ENCODE results near the gene TEKT5.
"Not testable (repeated sequence)": the region's sequence is repeated elsewhere in the genome, so short reads cannot be mapped to it uniquely, and the experiment has no call there.

Gene TEKT5

DNA sequence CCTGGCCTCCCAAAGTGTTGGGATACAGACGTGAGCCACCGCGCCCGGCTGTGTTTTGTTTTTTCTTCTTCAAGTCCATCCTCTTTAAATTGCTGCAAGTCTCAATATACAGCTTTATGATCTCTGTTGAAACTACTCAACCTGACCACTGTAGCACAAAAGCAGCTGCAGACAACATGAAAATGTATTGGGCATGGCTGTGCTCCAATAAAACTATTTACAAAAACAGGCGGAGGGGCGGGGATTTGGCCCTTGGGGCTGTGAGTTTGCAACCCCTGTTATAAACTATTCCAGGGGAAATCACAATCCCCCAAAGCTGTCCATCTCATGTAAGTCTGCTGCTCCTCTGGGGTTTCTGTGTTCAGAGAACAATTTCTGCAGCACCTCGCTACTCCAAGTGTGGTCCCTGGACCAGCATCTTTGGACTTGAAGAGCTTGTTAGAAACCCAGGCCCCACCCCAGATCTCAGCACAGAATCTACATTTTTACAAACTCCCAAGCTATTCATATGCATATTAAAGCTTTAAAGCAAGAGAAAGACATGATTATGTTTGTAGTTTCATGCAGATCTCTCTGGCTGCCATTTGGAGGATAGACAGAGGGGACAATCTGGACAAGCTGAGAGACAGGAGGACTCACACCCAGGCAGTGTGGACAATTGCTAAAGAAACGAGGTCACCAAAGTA, 33.6 kb downstream of the TEKT5 start:
- DNase-seq (ENCODE audit: low read depth in 1 of 2, low spot score in 1 of 2): no peak

DNA sequence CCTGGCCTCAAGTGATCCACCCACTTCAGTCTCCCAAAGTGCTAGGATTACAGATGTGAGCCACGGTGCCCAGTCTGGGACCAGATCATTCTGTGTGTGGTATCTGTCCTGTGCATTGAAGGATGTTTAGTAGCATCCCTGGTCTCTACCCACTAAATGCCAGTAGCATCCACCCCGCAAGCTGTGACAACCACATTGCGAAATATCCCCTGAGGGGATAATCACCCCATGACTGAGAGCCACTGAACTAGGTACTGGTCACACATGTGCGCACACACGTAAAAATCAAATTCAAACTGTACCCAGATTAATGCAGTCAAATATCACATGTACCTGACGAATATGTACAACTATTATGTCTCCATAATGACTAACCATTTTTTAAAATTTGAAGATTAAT, 35.8 kb downstream of the TEKT5 start:
- no peak for DNase-seq (ENCODE audit: low read depth in 1 of 2, low spot score in 1 of 2)

DNA sequence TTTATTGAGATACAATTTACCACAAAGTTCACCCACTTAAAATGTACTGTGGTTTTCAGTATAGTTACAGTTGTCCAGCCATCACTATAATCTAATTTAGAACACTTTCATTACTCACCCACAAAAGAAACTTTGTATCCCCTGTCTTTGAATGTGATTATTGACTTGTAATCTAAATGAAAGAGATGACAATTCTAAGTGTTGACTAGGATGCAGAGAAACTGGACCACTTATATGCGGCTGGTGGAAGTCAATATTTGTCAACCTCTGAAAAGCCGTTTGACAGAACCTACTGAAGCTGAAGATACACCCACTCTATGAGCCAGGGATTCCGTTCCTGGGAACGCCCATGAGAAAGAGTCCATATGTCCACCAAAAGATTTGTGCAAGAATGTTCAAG, 36.8 kb downstream of the TEKT5 start:
- no peak for DNase-seq (ENCODE audit: low read depth in 1 of 2, low spot score in 1 of 2)

DNA sequence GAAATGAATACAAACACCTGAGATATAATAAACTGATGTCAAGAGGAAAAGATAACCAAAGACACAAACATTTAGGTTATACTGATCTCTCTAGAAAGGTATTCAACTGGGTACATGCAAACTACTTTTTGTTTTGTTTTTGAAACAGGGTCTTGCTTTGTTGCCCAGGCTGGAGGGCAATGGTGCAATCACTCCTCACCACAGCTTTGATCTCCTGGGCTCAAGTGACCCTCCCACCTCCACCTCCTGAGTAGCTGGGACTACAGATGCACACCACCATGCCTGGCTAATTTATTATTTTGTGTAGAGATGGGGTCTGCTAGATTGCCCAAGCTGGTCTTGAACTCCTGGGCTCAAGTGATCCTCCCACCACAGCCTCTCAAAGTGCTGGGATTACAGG, 38.1 kb downstream of the TEKT5 start:
- DNase-seq (ENCODE audit: low read depth in 1 of 2, low spot score in 1 of 2): no peak

DNA sequence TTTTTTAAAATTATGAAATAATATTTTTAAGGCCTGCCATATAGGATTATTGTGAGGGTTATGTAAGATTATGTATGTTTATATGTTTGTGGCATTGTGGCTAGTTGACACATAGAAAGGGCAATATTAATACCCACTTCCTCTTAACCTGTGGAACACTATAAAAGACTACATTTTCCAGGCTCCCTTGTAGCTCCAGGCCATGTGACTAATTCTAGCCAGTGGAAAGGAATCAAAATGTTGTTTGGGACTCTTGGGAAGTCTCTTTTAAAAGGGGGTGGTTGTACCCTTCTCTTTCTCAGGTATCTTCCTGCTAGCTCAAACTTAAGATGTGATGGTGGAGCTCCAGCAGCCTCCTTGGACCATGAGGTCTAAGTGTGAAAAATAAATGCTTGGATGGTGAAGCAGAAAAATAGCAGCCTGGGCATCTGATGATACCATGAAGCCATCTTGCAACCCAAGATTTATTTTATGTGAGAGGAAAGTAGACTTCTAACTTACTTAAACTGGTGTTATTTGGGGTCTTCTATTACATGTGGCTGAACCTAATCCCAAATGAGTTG, 39.2 kb downstream of the TEKT5 start:
- no peak for DNase-seq (ENCODE audit: low read depth in 1 of 2, low spot score in 1 of 2)

DNA sequence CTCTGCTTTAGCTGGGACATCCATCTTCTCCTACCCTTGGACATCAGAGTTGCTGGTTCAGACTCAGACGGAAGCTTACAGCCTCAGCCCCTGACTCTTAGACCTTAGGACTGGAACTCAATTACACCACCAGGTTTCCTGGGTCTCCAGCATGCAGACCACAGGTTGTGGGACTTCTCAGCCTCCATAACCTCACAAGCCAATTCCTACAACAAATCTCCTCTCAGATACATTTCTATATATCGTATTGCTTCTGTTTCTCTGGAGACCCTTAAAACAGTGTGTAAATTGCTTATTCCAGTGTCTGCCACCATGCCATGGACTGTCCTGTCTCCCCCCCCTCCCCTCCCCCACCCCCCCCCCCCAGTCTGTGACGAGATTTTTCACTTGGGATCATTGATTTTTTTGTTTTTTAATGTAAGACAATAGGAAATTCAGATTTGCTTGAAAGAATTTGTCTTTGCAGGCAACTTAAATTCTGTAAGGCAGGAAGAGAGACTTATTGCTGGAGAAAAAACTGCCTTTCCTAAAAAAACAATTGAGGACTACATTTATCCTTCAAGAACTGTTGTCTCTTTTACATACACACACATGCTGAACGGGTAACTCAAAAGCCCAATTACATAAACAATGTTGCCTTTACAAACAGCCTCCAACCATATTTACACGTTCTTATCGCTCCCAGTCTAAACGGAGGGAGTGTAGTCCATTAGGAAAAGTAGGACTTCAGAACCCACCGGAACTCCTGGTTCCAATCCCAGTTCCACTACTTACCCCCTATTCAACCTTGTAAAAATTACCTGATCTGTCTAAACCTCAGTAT, 39.9 kb downstream of the TEKT5 start:
- DNase-seq (ENCODE audit: low read depth in 1 of 2, low spot score in 1 of 2): no peak

DNA sequence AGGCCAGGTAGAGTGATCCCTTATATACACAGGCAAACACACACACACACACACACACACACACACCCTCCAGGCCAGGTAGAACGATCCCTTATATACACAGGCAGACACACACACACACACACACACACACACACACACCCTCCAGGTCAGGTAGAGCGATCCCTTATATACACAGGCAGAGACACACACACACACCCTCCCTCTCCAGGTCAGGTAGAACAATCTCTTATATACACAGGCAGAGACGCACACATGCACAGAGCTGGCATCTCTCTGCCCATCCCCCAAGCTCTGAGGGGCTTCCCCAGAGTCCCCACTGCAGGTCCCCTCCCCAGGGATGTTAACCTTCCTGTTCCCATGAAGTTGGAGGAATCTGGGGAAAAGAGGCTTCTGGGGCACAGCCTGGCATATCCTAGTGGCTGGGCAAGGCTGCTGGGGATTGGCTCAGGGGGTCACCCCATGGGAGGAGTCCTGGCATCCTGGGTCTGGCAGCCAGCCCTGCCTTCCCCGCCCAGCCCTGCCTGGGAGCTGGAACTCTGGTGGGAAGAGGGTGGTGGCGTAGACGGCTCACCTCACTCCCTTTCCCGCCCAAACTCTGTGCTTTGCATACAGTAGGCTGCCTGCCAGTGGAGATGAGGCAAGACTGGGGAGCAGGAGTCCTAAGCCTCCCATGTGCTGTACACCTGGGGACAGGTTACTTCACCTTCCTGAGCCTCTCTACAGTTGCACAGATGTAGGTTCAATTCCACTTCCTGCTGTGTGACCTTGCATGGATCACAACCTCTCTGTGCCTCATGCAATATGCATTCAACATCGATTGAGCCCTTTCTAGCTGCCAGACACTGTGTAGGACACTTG, 41.8 kb downstream of the TEKT5 start:
- no peak for DNase-seq (ENCODE audit: low read depth in 1 of 2, low spot score in 1 of 2)

DNA sequence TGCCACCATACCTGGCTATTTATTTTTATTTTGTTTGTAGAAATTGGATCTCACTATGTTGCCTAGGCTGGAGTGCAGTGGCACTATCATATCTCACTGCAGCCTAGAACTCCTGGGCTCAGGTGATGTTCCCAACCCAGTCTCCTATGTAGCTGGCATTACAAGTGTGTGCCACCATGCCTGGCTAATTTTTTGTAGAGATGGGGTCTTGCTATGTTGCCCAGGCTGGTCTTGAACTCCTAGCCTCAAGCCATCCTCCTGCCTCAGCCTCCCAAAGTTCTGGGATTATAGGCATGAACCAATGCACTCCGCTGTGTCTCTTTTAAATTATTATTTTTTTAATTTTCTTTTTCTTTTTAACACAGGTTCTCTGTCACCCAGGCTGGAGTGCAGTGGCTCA, 45.6 kb downstream of the TEKT5 start:
- not testable (repeated sequence) for DNase-seq (ENCODE audit: low read depth in 1 of 2, low spot score in 1 of 2)

DNA sequence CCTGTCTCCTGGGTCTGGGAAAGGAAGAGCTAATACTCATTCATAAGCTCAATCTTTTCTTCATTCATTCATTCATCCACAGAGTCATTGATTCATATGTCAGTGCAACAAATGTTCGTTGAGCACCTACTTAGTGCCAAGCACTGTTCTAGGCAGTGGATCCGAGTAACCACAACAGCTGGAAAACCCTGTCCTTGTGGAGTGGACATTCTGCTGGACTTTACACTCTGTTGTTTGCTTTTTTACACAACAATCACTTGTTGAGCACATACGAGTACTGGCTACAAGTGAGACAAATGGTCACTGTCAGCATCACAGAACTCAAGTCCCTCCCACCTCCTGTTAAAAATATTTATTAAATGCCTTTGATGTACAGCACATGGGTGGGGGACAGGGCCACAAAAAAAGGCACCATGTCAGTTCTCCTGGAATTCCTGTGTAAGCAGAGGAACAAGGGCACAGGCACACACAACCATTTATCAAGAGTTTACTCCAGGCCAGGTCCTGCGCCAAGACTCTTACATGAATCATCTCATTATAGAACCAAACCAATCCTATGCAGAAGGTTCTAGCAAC, 46.9 kb downstream of the TEKT5 start:
- no peak for DNase-seq (ENCODE audit: low read depth in 1 of 2, low spot score in 1 of 2)

DNA sequence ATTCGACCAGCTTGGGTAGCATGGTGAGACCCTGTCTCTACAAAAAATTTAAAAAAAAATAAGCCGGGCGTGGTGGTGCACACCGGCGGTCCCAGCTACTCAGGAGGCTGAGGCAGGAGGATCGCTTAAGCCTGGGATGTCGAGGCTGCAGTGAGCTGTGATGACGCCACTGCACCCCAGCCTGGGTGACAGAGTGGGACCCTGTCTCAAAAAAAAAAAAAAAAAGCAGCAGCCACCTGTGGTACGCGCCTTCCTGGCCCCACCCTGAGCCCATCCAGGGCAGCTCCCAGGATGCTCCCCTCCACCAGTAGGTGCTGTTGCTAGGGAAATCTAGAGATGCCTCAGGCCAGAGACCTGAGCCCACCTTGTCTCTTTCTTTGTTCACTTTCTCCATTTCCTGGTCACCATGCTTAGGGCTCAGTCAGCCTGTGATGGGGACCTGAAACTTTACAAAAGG, 47.4 kb downstream of the TEKT5 start:
- no peak for DNase-seq (ENCODE audit: low read depth in 1 of 2, low spot score in 1 of 2)

DNA sequence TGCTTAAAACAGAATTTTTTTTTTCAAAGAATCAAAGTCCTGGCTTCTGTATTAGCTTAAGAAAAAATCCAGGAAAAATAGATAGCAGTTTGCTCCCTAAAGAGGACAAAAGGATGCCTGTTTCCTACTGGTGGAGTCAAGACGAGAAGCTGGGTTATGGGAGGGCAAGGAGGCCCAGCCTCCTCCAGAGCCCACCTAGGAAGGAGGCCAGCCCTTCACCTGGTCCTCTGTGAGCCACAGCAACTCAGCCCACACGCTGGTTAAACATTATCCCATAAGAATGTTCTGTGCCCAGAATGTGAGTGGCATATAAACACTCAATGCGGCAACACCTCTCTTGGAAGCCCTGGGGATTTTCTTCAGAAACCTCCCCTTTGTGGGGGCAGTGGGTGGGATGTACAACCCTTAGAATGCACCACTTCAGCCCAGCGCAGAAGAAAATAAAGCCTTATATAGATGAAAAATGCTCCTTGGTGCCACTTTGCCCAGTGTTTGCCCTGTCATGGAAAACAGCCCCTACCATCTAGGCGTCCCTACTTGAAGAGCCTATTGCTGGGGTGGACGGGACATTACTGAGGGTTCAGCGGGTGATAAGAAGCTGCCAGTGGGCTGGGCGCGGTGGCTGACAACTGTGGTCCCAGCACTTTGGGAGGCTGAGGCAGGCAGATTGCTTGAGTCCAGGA, 48.0 kb downstream of the TEKT5 start:
- DNase-seq (ENCODE audit: low read depth in 1 of 2, low spot score in 1 of 2): no peak

DNA sequence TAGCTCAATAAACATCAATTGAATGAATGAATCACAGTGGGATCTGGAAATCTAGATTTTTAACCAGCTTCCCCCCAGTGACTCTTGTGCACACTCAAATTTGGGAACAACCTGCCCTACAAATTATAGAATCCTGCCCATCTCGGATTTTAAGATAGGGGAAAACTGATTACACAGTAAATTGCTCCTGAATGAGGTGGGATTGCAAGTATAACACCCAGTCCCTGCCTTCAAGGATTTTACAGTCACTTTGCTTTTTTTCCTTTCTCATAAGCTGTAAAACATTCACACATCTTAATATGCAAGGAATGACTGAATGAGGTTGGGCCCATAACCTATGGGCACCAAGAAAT, 48.5 kb downstream of the TEKT5 start:
- no peak for DNase-seq (ENCODE audit: low read depth in 1 of 2, low spot score in 1 of 2)

DNA sequence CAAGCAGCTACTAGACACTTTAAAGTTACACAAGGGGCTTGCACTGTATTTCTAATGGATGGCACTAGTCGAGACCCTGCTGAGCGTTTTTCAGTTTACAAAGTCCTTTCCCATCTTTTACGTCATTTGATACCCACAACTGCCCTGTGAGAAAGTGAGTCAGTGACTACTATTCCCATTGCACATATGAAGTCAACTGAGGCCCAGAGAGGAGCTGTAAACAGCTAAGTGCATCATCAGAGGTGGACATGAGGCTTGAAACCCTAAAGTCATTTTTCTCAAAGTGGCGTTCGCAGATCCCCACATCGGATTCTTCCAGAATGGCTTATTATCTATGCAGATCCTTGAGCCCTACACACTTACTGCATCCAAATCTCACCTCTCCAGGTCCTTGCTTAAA, 50.6 kb downstream of the TEKT5 start:
- DNase-seq (ENCODE audit: low read depth in 1 of 2, low spot score in 1 of 2): no peak

DNA sequence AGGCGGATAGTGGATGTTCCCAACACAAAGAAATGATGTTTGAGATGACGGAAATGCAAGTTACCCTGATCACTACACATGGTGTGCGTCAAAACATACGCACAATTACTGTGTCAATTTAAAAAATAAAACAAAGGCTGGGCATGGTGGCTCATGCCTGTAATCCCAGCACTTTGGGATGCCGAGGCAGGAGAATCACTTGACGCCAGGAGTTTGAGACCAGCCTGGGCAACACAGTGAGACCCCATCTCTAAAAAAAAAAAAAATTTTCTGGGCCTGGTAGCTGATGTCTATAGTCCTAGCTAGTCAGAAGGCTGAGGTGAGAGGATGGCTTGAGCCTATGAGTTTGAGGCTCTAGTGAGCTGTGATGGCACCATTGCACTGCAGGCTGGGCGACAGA, 51.8 kb downstream of the TEKT5 start:
- DNase-seq (ENCODE audit: low read depth in 1 of 2, low spot score in 1 of 2): no peak

DNA sequence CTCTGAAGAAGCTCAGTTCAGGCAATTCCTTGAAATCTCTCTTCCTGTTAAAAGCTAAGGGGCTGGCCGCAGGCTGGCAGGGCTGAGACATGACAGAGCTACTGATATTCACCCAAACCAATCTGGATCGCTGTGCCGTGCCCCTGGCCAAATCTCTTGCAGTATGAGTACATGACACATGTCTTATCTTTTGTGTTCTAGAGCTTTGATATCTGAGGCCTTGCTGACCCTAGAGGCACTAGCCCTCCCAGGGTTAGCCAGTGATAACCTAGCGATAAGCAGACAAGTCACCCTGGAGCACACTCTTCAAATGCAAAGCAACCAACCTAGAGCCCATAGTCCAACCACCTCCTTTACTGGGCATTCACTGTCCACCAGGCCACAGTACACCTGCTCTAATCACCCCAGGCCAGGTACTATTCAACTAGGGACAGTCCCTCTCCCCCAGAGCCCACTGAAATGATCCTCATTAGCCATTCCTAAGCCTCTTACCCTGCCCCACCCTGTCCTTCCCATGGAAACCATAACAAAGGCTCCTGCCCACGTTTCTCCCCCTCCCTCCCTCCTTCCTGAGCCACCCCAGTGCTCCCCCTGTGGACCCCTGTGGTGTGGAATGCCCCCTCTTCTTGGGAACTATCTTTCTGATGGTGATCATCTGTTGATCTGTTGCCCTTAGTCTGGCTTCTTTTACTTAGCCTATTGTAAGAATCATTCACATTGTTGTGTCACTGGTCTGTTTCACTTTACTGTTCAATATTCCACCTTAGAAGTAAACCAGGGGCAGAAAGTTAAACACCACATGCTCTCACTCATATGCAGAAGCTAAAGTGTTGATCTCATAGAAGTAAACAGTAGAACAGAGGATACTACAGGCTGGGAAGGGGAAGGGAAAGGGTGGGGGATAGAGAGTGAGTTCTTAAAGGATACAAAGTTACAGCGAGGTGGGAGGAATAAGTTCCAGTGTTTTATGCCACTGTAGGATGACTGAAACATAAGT, 52.5 kb downstream of the TEKT5 start:
- no peak for DNase-seq (ENCODE audit: low read depth in 1 of 2, low spot score in 1 of 2)

DNA sequence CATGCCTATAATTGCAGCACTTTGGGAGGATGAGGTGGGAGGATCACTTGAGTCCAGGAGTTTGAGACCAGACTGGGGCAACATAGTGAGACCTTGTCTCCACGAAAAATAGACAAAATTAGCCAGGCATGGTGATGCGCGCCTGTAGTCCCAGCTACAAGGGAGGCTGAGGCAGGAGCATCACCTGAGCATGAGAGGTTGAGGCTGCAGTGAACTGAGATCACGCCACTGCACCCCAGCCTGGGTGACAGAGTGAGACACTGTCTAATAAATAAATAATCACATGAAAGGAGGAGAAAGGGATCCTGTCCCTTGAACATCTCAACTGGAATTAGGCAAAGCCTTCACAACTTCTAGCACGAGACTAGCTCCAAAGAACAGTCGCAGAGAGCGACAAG, 53.2 kb downstream of the TEKT5 start:
- no peak for DNase-seq (ENCODE audit: low read depth in 1 of 2, low spot score in 1 of 2)

DNA sequence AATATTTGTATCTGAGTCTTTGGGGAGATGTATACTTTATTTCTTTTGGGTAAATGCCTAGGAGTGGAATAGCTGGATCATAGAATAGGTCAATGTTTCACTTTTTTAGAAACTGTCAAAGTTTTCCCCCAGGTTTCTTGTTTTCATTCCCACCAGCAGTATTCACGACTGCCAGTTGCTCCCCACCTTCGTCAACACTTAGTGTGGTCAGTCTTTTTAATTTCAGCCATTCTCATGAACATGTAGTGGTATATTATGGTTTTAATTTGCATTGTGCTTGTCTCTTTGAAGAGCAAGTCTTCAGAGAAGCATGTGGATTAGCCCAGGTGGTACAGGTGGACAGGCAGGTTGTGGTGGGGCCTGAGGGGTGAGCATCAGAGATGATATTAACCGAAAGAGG, 53.8 kb downstream of the TEKT5 start:
- DNase-seq (ENCODE audit: low read depth in 1 of 2, low spot score in 1 of 2): no peak

DNA sequence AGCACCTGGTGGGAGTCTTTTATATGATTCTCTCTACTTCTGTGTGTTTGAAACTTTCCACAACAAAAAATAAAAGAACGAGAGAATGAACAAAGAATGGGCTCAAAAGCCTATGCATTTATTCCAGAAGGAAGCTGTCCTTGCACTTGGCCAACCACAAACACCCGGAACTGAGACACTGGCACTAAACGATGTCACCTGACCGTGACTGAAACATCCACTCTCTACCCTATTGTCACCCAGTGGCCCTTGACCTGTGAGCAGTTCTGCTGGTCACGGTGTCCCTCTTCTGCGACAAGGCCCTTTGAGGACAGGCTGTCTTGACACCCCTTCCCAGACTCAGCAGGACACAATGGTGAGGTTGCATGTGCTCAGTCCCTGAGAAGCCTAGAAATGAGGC, 56.6 kb downstream of the TEKT5 start:
- DNase-seq (ENCODE audit: low read depth in 1 of 2, low spot score in 1 of 2): no peak

DNA sequence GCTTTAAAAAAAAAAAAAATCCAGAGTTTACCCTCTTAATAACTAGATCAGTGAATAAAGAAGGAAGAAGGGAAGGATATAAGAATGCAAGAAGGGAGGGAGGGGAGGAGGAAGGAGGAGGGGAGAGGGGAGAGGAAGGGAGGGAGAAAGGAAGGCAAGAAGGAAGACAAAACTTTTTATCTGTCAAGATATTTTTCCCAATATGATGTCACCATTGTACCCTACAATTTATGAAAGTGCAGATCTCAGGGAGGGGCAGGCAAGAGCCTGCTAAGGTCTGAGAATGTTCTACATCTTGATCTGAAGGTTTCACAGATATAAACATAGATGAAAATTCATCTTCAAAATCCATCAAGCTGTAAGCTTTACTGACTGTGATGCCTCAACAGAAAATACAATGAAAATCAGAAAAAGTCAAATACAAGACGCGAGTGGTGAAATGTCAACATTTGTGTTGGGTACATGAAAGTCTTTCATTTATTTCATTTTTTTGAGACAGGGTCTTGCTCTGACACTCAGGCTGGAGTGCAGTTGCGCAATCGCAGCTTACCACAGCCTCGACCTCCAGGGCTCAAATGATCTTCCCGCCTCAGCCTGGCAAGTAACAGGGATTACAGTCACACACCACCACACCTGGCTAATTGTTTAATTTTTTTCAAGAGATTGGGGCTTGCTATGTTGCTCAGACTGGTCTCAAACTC, 57.2 kb downstream of the TEKT5 start:
- no peak for DNase-seq (ENCODE audit: low read depth in 1 of 2, low spot score in 1 of 2)

Measured in stimulated activated CD4-positive, alpha-beta T cell treated with anti-CD3 and anti-CD28 coated beads, Interleukin-15, amount 100 ng/mL, for 1 hour (primary cell).